Type B pancreatic cell (in vitro differentiated cells): ENCODE results near the gene UBXN6. TPM values are rescaled to one million over a fixed set of nuclear protein-coding genes. Genes with fewer than 3 reads are reported as not detected.
A peak's percentile ranks its signal among the peaks of the same experiment; 100 is the strongest.

ENCODE experiments used
- DNase-seq: peaks from one replicate; pipeline ENCODE4 v3.0.0; 2021; ENCODE audit warnings: mixed read lengths; ENCODE audit not compliant: unreplicated experiment; ENCODE audit errors: extremely low spot score
- H3K27ac Mint-ChIP-seq: 2 replicates; pipeline ENCODE4 v1.8.0; 2021; ENCODE audit warnings: mild to moderate bottlenecking, mixed read lengths
- H3K27me3 Mint-ChIP-seq: 2 replicates; pipeline ENCODE4 v1.8.0; 2021; ENCODE audit warnings: mixed read lengths
- H3K36me3 Mint-ChIP-seq: 2 replicates; pipeline ENCODE4 v1.8.0; 2021; ENCODE audit warnings: mixed read lengths
- H3K4me1 Mint-ChIP-seq: one replicate; pipeline ENCODE4 v1.8.0; 2021; ENCODE audit warnings: mixed read lengths; ENCODE audit not compliant: unreplicated experiment
- H3K4me3 Mint-ChIP-seq: 2 replicates; pipeline ENCODE4 v1.8.0; 2021; ENCODE audit warnings: mild to moderate bottlenecking, mixed read lengths
- H3K9me3 Mint-ChIP-seq: 2 replicates; pipeline ENCODE4 v1.8.0; 2021; ENCODE audit warnings: mixed read lengths
- CTCF ChIP-seq: fragments of 200-600 bp; sonication (generic); conservative IDR thresholded peaks from 2 replicates; pipeline ENCODE4 v1.5.0; 2021; ENCODE audit warnings: antibody characterized with exemption, mild to moderate bottlenecking
- total RNA-seq: library from RNA; stranded (reverse); gene quantifications from 2 replicates; pipeline ENCODE4 v1.2.1, GENCODE V29; 2021; ENCODE audit warnings: low replicate concordance

Gene UBXN6
- total RNA-seq, 1 donor from 2014 or later = 60.8 TPM

GRCh38 chr19:4483385-4483784 lies 25.8 kb upstream of the UBXN6 start:
- no peak overlapping the region for H3K4me3 Mint-ChIP-seq
- H3K9me3 Mint-ChIP-seq = no peaks in the 10 kb centered on the region
- no peak for TF ChIP-seq CTCF
- no peak overlapping the region for H3K27ac Mint-ChIP-seq
- H3K36me3 Mint-ChIP-seq = peaks cover 14% of the 10 kb centered on the region
- H3K4me1 Mint-ChIP-seq = no peaks in the 10 kb centered on the region
- DNase-seq = no peak
- H3K27me3 Mint-ChIP-seq = no peaks in the 10 kb centered on the region

- no peak for DNase-seq
- no peak overlapping the region for H3K27ac Mint-ChIP-seq
These were observed 25.2 kb upstream of the UBXN6 start for GRCh38 chr19:4482721-4483364.

GRCh38 chr19:4477034-4477801 lies 19.6 kb upstream of the UBXN6 start:
- Mint-ChIP-seq H3K36me3 (peaks cover 5% of the 10 kb centered on the region), H3K4me3 (no peak overlapping the region), H3K27me3 (no peaks in the 10 kb centered on the region), H3K9me3 (no peaks in the 10 kb centered on the region), H3K4me1 (peaks cover 8% of the 10 kb centered on the region), H3K27ac (no peak overlapping the region)
- no peak for TF ChIP-seq CTCF
- no peak for DNase-seq

More at GRCh38 chr19:4482721-4483364, 25.2 kb upstream of the UBXN6 start:
- Mint-ChIP-seq H3K9me3 (no peaks in the 10 kb centered on the region), H3K4me3 (no peak overlapping the region), H3K36me3 (peaks cover 14% of the 10 kb centered on the region), H3K27me3 (no peaks in the 10 kb centered on the region), H3K4me1 (no peaks in the 10 kb centered on the region)
- TF ChIP-seq CTCF = no peak

- Mint-ChIP-seq H3K36me3 (peaks cover 5% of the 10 kb centered on the region), H3K9me3 (no peaks in the 10 kb centered on the region), H3K4me1 (peaks cover 8% of the 10 kb centered on the region), H3K27me3 (no peaks in the 10 kb centered on the region), H3K4me3 (peak overlapping the region; percentile 92), H3K27ac (peak overlapping the region; percentile 61)
- no peak for DNase-seq
- TF ChIP-seq CTCF = no peak
These were observed 17.0 kb upstream of the UBXN6 start for GRCh38 chr19:4474514-4475022.

- no peaks in the 10 kb centered on the region for H3K9me3 Mint-ChIP-seq
- H3K27me3 Mint-ChIP-seq = no peaks in the 10 kb centered on the region
- TF ChIP-seq CTCF = no peak
- peak overlapping the region; percentile 61 for H3K27ac Mint-ChIP-seq
- H3K4me3 Mint-ChIP-seq = peak overlapping the region; percentile 92
- DNase-seq = no peak
- peaks cover 8% of the 10 kb centered on the region for H3K4me1 Mint-ChIP-seq
- H3K36me3 Mint-ChIP-seq = peaks cover 5% of the 10 kb centered on the region
These were observed 16.3 kb upstream of the UBXN6 start for GRCh38 chr19:4473763-4474513.
